Gastroesophageal sphincter (tissue), 3 donors: ENCODE data around the gene TBC1D22B.

ENCODE experiments used
- EP300 ChIP-seq: sonication (generic); formaldehyde crosslinking; IDR thresholded peaks from one replicate; pipeline ENCODE4 v1.6.1; 2017; ENCODE audit warnings: antibody characterized with exemption, mild to moderate bottlenecking
- POLR2A ChIP-seq, 2 donors: fragments of 450-650 bp; IDR thresholded peaks; one replicate each; pipeline ENCODE4 v1.6.1; 2017; ENCODE audit warnings: antibody characterized with exemption in 2 of 2, mild to moderate bottlenecking in 2 of 2, moderate library complexity in 1 of 2
- POLR2AphosphoS5 ChIP-seq: sonication (generic); formaldehyde crosslinking; IDR thresholded peaks from one replicate; pipeline ENCODE4 v1.6.1; 2017; ENCODE audit warnings: antibody characterized with exemption
- TF ChIP-seq, protein P1 (sequence below), 4 experiments: fragments of 200-600 bp in 2 of 4; fragments of 450-650 bp in 2 of 4; sonication (generic) in 1 of 4; IDR thresholded peaks; one replicate each; pipeline ENCODE4 v1.5.1; 2017 to 2019; ENCODE audit warnings: antibody characterized with exemption in 4 of 4, mild to moderate bottlenecking in 2 of 4, moderate library complexity in 2 of 4

DNA sequence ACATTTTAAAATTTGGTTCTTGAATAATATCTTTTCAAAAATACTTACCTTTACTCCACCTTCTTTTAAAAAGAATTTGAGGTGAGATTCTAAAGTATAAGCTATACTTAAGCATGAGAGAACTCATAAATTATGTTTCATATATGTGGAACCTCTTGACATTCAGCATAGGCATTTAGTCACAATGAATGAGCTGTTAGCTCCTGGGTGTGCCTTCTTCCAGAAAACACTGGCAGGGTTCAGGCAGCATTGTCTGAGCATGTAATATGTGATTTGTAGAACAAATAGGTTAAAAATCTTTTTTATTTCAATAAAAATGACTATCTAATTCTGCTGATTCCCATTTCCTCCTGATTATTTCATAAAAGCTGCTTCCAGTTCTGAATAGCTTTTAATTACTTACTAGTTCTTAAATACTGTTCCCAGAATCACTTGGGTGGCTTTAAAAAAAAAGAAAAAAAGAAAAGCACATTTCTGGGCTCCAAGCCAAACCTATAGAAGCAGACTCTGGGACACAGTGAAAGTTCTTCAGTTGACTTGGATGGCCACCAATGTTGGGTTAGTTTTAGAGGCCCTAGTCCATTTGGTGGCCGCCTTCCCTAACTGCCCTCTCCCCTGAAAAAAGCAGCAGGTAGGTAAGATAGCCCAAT lies 116.4 kb downstream of the TBC1D22B start:
- TF ChIP-seq EP300 (no peak), POLR2A (IDR thresholded peaks at IDR 0.05) (no peak), POLR2AphosphoS5 (no peak)
- TF ChIP-seq, protein P1, sequence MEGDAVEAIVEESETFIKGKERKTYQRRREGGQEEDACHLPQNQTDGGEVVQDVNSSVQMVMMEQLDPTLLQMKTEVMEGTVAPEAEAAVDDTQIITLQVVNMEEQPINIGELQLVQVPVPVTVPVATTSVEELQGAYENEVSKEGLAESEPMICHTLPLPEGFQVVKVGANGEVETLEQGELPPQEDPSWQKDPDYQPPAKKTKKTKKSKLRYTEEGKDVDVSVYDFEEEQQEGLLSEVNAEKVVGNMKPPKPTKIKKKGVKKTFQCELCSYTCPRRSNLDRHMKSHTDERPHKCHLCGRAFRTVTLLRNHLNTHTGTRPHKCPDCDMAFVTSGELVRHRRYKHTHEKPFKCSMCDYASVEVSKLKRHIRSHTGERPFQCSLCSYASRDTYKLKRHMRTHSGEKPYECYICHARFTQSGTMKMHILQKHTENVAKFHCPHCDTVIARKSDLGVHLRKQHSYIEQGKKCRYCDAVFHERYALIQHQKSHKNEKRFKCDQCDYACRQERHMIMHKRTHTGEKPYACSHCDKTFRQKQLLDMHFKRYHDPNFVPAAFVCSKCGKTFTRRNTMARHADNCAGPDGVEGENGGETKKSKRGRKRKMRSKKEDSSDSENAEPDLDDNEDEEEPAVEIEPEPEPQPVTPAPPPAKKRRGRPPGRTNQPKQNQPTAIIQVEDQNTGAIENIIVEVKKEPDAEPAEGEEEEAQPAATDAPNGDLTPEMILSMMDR (IDR thresholded peaks at IDR 0.05), result no peak
